Activated CD4-positive, alpha-beta T cell treated with anti-CD3 and anti-CD28 coated beads, Interleukin-2, Interleukin-6, amounts not matched to agents 100 ng/mL and 50 ng/mL, durations not matched to agents 16 hours and 8 hours (primary cell): Measurements from ENCODE around the gene MOCOS.

Source experiments
- DNase-seq: peaks from one replicate; pipeline ENCODE4 v3.0.0-alpha.2; 2020

Gene MOCOS

GRCh38 chr18:36181441-36181840, 5.9 kb upstream of the MOCOS start:
- DNase-seq: no peak

- no peak for DNase-seq
Measured at GRCh38 chr18:36181898-36182506, 5.3 kb upstream of the MOCOS start.

GRCh38 chr18:36183033-36183432, 4.3 kb upstream of the MOCOS start:
- DNase-seq: no peak

- no peak for DNase-seq
Measured at GRCh38 chr18:36183987-36184386, 3.3 kb upstream of the MOCOS start.

- DNase-seq: no peak
Measured at GRCh38 chr18:36185157-36185556, 2.1 kb upstream of the MOCOS start.

- no peak for DNase-seq
Measured at GRCh38 chr18:36185901-36186460, 1.3 kb upstream of the MOCOS start.

GRCh38 chr18:36186461-36187192, 670 bp upstream of the MOCOS start:
- DNase-seq: no peak

GRCh38 chr18:36187826-36188721, 777 bp downstream of the MOCOS start:
- DNase-seq: no peak

GRCh38 chr18:36188916-36189315, 1.6 kb downstream of the MOCOS start:
- DNase-seq: no peak

GRCh38 chr18:36189486-36189885, 2.2 kb downstream of the MOCOS start:
- DNase-seq: no peak

- no peak for DNase-seq
Measured at GRCh38 chr18:36191286-36191685, 4.0 kb downstream of the MOCOS start.

- no peak for DNase-seq
Measured at GRCh38 chr18:36191711-36192110, 4.4 kb downstream of the MOCOS start.

GRCh38 chr18:36194600-36195315, 7.5 kb downstream of the MOCOS start:
- DNase-seq: no peak

- DNase-seq: no peak
Measured at GRCh38 chr18:36195427-36196122, 8.3 kb downstream of the MOCOS start.

- no peak for DNase-seq
Measured at GRCh38 chr18:36196238-36196995, 9.1 kb downstream of the MOCOS start.

- DNase-seq: no peak
Measured at GRCh38 chr18:36197511-36198166, 10.3 kb downstream of the MOCOS start.

- no peak for DNase-seq
Measured at GRCh38 chr18:36199691-36200295, 12.5 kb downstream of the MOCOS start.

- DNase-seq: no peak
Measured at GRCh38 chr18:36200354-36200771, 13.1 kb downstream of the MOCOS start.

GRCh38 chr18:36201765-36202164, 14.5 kb downstream of the MOCOS start:
- no peak for DNase-seq

- DNase-seq: no peak
Measured at GRCh38 chr18:36203360-36203895, 16.1 kb downstream of the MOCOS start.
